ENCODE results near the gene ZBTB8A.

DNA sequence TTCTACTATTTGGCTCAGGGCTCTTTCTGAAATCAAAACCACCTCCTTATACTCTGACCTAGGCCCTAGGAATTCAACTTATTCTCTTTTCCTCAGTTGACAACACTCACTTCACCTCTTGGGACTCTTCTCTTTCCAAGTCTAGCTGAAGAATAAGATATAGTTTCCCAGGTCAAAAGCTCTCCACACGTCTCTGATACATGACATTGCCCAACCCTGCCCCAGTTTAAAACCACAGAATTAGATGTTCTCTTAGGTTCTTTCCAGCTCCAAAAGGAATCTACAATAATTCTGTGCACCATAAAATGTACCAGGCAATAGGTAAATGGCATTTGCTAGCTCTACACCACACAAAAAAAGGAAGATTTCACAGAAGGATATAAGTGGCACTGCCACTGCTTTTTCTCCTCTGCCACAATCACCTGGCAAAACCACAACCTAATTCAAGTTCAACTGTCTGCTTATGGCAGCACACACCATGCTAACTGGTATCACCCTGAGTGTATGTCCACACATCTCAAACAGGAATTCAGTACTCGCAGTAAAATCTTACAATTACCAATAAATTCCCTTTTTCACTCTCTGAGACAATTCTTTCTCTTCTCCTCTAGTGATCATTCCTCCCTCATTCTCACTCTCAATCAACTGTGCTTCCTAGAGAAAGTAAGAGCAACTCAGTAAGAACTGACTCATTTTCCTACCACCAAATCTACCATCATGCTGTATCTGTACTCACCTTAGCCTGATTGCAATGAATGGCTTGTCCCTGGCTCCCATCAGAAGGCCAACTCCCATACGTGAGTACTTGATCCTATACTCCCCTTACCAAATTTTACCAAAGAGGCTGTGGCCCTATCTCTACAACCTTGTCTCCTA, 83.8 kb downstream of the ZBTB8A start:
- TF ChIP-seq, protein P1, sequence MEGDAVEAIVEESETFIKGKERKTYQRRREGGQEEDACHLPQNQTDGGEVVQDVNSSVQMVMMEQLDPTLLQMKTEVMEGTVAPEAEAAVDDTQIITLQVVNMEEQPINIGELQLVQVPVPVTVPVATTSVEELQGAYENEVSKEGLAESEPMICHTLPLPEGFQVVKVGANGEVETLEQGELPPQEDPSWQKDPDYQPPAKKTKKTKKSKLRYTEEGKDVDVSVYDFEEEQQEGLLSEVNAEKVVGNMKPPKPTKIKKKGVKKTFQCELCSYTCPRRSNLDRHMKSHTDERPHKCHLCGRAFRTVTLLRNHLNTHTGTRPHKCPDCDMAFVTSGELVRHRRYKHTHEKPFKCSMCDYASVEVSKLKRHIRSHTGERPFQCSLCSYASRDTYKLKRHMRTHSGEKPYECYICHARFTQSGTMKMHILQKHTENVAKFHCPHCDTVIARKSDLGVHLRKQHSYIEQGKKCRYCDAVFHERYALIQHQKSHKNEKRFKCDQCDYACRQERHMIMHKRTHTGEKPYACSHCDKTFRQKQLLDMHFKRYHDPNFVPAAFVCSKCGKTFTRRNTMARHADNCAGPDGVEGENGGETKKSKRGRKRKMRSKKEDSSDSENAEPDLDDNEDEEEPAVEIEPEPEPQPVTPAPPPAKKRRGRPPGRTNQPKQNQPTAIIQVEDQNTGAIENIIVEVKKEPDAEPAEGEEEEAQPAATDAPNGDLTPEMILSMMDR (IDR thresholded peaks at IDR 0.05): no peak
- TF ChIP-seq FOXM1 (IDR thresholded peaks at IDR 0.05; ENCODE audit: low read depth) (no peak), RCOR1 (IDR thresholded peaks at IDR 0.05; ENCODE audit: low read length) (no peak), POLR2AphosphoS5 (IDR thresholded peaks at IDR 0.05; ENCODE audit: low read depth, low read length) (no peak), RAD21 (IDR thresholded peaks at IDR 0.05; ENCODE audit: low read length) (no peak), USF2 (IDR thresholded peaks at IDR 0.05; ENCODE audit: borderline replicate concordance, low read depth, low read length) (no peak), NRF1 (IDR thresholded peaks at IDR 0.05; ENCODE audit: low read depth, low read length) (no peak), CHD2 (IDR thresholded peaks at IDR 0.05; ENCODE audit: low read length, partially characterized antibody) (no peak), RFX5 (IDR thresholded peaks at IDR 0.05; ENCODE audit: low read length) (no peak), MXI1 (IDR thresholded peaks at IDR 0.05; ENCODE audit: low read depth, low read length) (no peak)
- TF ChIP-seq, protein P2, sequence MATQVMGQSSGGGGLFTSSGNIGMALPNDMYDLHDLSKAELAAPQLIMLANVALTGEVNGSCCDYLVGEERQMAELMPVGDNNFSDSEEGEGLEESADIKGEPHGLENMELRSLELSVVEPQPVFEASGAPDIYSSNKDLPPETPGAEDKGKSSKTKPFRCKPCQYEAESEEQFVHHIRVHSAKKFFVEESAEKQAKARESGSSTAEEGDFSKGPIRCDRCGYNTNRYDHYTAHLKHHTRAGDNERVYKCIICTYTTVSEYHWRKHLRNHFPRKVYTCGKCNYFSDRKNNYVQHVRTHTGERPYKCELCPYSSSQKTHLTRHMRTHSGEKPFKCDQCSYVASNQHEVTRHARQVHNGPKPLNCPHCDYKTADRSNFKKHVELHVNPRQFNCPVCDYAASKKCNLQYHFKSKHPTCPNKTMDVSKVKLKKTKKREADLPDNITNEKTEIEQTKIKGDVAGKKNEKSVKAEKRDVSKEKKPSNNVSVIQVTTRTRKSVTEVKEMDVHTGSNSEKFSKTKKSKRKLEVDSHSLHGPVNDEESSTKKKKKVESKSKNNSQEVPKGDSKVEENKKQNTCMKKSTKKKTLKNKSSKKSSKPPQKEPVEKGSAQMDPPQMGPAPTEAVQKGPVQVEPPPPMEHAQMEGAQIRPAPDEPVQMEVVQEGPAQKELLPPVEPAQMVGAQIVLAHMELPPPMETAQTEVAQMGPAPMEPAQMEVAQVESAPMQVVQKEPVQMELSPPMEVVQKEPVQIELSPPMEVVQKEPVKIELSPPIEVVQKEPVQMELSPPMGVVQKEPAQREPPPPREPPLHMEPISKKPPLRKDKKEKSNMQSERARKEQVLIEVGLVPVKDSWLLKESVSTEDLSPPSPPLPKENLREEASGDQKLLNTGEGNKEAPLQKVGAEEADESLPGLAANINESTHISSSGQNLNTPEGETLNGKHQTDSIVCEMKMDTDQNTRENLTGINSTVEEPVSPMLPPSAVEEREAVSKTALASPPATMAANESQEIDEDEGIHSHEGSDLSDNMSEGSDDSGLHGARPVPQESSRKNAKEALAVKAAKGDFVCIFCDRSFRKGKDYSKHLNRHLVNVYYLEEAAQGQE (IDR thresholded peaks at IDR 0.05; ENCODE audit: low read depth, low read length): no peak

All from SK-N-SH (cell line).